D721Med (cell line): ENCODE data around the gene BTBD19.
"Not testable (repeated sequence)": the region's sequence is repeated elsewhere in the genome, so short reads cannot be mapped to it uniquely, and the experiment has no call there.

Experiments
- DNase-seq: peaks from one replicate; pipeline ENCODE4 v3.0.0; 2011; ENCODE audit warnings: low spot score; ENCODE audit not compliant: insufficient read length
- FAIRE-seq: peaks from 2 replicates; lab custom pipeline; 2011; peaks lifted over from hg19 to GRCh38; lab: Jason Lieb, UNC
- CTCF ChIP-seq: IDR thresholded peaks from 2 replicates; pipeline ENCODE4 v1.5.1; 2012; ENCODE audit warnings: mild to moderate bottlenecking, control low read depth; ENCODE audit not compliant: insufficient read depth; ENCODE audit errors: missing control alignments

Gene BTBD19

GRCh38 chr1:44820328-44821239 is 12.3 kb downstream of the BTBD19 start:
- no peak for FAIRE-seq
- DNase-seq = no peak
- TF ChIP-seq CTCF = no peak

GRCh38 chr1:44821240-44821715 is 13.0 kb downstream of the BTBD19 start:
- TF ChIP-seq CTCF = no peak
- FAIRE-seq (no peak), DNase-seq (no peak)

GRCh38 chr1:44822131-44822701 is 13.9 kb downstream of the BTBD19 start:
- no peak for FAIRE-seq
- TF ChIP-seq CTCF = no peak

GRCh38 chr1:44822981-44823451 is 14.7 kb downstream of the BTBD19 start:
- FAIRE-seq = no peak
- TF ChIP-seq CTCF = no peak
- DNase-seq = no peak

More at GRCh38 chr1:44822131-44822701, 13.9 kb downstream of the BTBD19 start:
- no peak for DNase-seq

- not testable (repeated sequence) for FAIRE-seq, DNase-seq
These were observed 16.1 kb downstream of the BTBD19 start for GRCh38 chr1:44824392-44824791.

GRCh38 chr1:44826375-44827196 is 18.3 kb downstream of the BTBD19 start:
- FAIRE-seq (no peak), DNase-seq (no peak)
- no peak for TF ChIP-seq CTCF

GRCh38 chr1:44827197-44828002 is 19.1 kb downstream of the BTBD19 start:
- no peak for TF ChIP-seq CTCF
- FAIRE-seq = no peak
- DNase-seq = no peak
